ENCODE measurements around the gene POU2F3.

DNA sequence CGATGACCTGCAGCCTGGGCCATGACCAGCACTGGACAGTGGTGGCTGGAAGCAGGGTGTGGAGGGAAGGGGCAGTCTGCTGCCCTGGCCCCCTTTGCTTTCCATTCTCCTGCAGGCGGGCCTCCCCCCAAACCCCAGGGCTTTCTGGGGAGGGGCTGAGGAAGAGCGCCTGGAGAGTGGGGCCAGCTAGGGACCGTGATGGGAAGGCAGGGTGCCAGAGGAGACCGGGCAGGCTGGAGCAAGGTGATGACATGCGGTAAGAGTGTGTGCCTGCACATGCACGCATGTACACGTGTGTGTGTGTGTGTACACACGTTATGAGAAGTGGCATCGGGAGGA lies 21.3 kb upstream of the POU2F3 start:
- TF ChIP-seq CTCF (IDR thresholded peaks at IDR 0.05) (no peak), SIN3A (IDR thresholded peaks at IDR 0.05; ENCODE audit: borderline replicate concordance, insufficient read depth, low read depth, low read length) (no peak), POLR2AphosphoS5 (IDR thresholded peaks at IDR 0.05; ENCODE audit: low read depth, low read length) (no peak), TCF7L2 (IDR thresholded peaks at IDR 0.05; ENCODE audit: low read depth, low read length) (no peak)
- TF ChIP-seq, protein P1, sequence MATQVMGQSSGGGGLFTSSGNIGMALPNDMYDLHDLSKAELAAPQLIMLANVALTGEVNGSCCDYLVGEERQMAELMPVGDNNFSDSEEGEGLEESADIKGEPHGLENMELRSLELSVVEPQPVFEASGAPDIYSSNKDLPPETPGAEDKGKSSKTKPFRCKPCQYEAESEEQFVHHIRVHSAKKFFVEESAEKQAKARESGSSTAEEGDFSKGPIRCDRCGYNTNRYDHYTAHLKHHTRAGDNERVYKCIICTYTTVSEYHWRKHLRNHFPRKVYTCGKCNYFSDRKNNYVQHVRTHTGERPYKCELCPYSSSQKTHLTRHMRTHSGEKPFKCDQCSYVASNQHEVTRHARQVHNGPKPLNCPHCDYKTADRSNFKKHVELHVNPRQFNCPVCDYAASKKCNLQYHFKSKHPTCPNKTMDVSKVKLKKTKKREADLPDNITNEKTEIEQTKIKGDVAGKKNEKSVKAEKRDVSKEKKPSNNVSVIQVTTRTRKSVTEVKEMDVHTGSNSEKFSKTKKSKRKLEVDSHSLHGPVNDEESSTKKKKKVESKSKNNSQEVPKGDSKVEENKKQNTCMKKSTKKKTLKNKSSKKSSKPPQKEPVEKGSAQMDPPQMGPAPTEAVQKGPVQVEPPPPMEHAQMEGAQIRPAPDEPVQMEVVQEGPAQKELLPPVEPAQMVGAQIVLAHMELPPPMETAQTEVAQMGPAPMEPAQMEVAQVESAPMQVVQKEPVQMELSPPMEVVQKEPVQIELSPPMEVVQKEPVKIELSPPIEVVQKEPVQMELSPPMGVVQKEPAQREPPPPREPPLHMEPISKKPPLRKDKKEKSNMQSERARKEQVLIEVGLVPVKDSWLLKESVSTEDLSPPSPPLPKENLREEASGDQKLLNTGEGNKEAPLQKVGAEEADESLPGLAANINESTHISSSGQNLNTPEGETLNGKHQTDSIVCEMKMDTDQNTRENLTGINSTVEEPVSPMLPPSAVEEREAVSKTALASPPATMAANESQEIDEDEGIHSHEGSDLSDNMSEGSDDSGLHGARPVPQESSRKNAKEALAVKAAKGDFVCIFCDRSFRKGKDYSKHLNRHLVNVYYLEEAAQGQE (IDR thresholded peaks at IDR 0.05; ENCODE audit: insufficient read depth in 1 of 2, low read depth in 2 of 2, low read length in 1 of 2): no peak
